ENCODE measurements around the gene SLC41A3.

The SLC41A3 gene

DNA sequence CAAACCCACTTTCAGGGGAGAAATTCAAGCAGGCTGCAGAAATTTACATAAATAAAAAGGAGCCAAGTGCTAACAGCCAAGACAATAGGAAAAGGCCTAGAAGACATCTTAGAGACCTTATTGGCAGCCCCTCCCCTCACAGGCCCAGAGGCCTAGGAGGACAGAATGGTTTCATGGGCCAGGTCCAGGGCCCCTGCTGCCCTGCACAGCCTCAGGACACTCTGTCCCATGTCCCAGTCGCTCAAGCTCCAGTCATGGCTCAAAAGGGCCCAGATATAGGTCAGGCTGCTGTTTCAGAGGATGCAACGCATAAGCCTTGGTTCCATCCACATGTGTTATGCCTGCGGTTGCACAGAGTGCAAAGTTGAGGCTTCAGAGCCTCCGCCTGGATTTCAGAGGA, 55.8 kb downstream of the SLC41A3 start:
- no peak overlapping the region for H2AFZ ChIP-seq (ENCODE audit: low read length)
- no peak overlapping the region for H3K4me2 ChIP-seq (ENCODE audit: low read length)
- no peaks in the 10 kb centered on the region for H3K79me2 ChIP-seq (ENCODE audit: insufficient read depth, low read length)
- H3K4me1 ChIP-seq (ENCODE audit: insufficient read depth, low read length, severe bottlenecking): peaks cover 8% of the 10 kb centered on the region
- no peaks in the 10 kb centered on the region for H4K20me1 ChIP-seq (ENCODE audit: insufficient read depth, low read length)
- no peaks in the 10 kb centered on the region for H3K27me3 ChIP-seq (ENCODE audit: insufficient read depth, low read length)
- no peak overlapping the region for H3K9ac ChIP-seq (ENCODE audit: low read length)
- H3K36me3 ChIP-seq (ENCODE audit: insufficient read depth, low read length): no peaks in the 10 kb centered on the region; the same call in 1 of the 2 replicates
- no peaks in the 10 kb centered on the region for H3F3A ChIP-seq (ENCODE audit: insufficient read depth, low read length)
- H3K27ac ChIP-seq (ENCODE audit: low read depth, low read length, poor library complexity, severe bottlenecking): no peak overlapping the region
- no peaks in the 10 kb centered on the region for H3K9me2 ChIP-seq (ENCODE audit: low read depth, low read length)
- H3K9me3 ChIP-seq (ENCODE audit: low read length): peaks cover 9% of the 10 kb centered on the region; the same call in 1 of the 2 replicates
- no peak for TF ChIP-seq EZH2 (IDR thresholded peaks at IDR 0.05; ENCODE audit: borderline replicate concordance, low read length)
- TF ChIP-seq, protein P1, sequence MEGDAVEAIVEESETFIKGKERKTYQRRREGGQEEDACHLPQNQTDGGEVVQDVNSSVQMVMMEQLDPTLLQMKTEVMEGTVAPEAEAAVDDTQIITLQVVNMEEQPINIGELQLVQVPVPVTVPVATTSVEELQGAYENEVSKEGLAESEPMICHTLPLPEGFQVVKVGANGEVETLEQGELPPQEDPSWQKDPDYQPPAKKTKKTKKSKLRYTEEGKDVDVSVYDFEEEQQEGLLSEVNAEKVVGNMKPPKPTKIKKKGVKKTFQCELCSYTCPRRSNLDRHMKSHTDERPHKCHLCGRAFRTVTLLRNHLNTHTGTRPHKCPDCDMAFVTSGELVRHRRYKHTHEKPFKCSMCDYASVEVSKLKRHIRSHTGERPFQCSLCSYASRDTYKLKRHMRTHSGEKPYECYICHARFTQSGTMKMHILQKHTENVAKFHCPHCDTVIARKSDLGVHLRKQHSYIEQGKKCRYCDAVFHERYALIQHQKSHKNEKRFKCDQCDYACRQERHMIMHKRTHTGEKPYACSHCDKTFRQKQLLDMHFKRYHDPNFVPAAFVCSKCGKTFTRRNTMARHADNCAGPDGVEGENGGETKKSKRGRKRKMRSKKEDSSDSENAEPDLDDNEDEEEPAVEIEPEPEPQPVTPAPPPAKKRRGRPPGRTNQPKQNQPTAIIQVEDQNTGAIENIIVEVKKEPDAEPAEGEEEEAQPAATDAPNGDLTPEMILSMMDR (IDR thresholded peaks at IDR 0.05; ENCODE audit: low read length): no peak
- no peak overlapping the region for H3K4me3 ChIP-seq (ENCODE audit: low read depth, low read length, poor library complexity, severe bottlenecking)

DNA sequence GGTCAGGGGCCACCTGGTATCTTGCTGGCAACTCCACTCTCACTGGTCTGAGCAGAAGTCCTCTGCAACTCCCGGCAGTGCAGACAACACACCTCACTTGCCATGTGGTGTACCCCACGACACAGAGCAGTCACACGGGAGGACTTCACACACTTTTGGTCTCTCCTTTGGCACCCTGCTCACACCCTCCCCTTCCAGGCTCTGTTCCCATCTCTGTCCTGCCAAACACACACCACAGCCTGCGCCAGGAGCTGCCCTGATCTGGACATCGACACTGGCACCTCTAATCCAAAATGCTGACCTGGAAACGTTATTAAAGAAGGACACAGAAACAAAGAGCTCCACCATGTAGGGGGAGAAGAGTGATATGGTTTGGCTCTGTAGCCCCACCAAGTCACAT, 57.2 kb downstream of the SLC41A3 start:
- H3K36me3 ChIP-seq (ENCODE audit: insufficient read depth, low read length): no peaks in the 10 kb centered on the region; the same call in 1 of the 2 replicates
- no peaks in the 10 kb centered on the region for H3F3A ChIP-seq (ENCODE audit: insufficient read depth, low read length)
- H3K79me2 ChIP-seq (ENCODE audit: insufficient read depth, low read length): no peaks in the 10 kb centered on the region
- peaks cover 8% of the 10 kb centered on the region for H3K4me1 ChIP-seq (ENCODE audit: insufficient read depth, low read length, severe bottlenecking)
- H3K9ac ChIP-seq (ENCODE audit: low read length): no peak overlapping the region
- H3K9me2 ChIP-seq (ENCODE audit: low read depth, low read length): no peaks in the 10 kb centered on the region
- no peak overlapping the region for H2AFZ ChIP-seq (ENCODE audit: low read length)
- TF ChIP-seq, protein P1 (IDR thresholded peaks at IDR 0.05; ENCODE audit: low read length): no peak
- no peak for TF ChIP-seq EZH2 (IDR thresholded peaks at IDR 0.05; ENCODE audit: borderline replicate concordance, low read length)
- peaks cover 9% of the 10 kb centered on the region; the same call in 1 of the 2 replicates for H3K9me3 ChIP-seq (ENCODE audit: low read length)
- no peaks in the 10 kb centered on the region for H4K20me1 ChIP-seq (ENCODE audit: insufficient read depth, low read length)
- no peak overlapping the region for H3K4me3 ChIP-seq (ENCODE audit: low read depth, low read length, poor library complexity, severe bottlenecking)
- H3K4me2 ChIP-seq (ENCODE audit: low read length): no peak overlapping the region
- H3K27me3 ChIP-seq (ENCODE audit: insufficient read depth, low read length): no peaks in the 10 kb centered on the region
- no peak overlapping the region for H3K27ac ChIP-seq (ENCODE audit: low read depth, low read length, poor library complexity, severe bottlenecking)

DNA sequence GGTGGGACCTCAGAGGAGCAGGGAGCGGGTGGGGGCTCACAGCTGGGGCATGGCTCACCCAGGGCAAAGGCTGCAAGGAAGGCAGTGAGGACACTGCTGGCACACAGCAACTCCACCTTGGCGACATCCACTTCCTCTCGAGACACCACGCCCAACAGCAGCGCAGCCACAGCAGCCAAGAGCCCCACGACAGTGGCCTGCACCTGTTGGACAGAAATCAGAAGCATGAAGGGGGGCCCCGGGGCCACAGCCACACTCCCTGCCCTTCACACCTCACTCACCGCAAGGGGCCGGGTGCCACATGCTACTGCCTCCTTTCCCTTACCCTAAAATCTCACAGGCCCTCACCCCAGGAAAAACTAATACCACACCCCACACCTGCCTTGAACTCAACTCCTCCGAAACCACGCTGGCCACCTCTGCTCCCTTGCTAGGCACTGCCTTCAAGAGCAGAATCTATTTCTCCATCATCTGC, 57.6 kb downstream of the SLC41A3 start:
- H3F3A ChIP-seq (ENCODE audit: insufficient read depth, low read length): no peaks in the 10 kb centered on the region
- H3K4me1 ChIP-seq (ENCODE audit: insufficient read depth, low read length, severe bottlenecking): peaks cover 8% of the 10 kb centered on the region
- TF ChIP-seq, protein P1 (IDR thresholded peaks at IDR 0.05; ENCODE audit: low read length): no peak
- TF ChIP-seq EZH2 (IDR thresholded peaks at IDR 0.05; ENCODE audit: borderline replicate concordance, low read length): no peak
- H3K27ac ChIP-seq (ENCODE audit: low read depth, low read length, poor library complexity, severe bottlenecking): no peak overlapping the region
- H3K79me2 ChIP-seq (ENCODE audit: insufficient read depth, low read length): no peaks in the 10 kb centered on the region
- no peak overlapping the region for H2AFZ ChIP-seq (ENCODE audit: low read length)
- H3K4me2 ChIP-seq (ENCODE audit: low read length): no peak overlapping the region
- H3K27me3 ChIP-seq (ENCODE audit: insufficient read depth, low read length): no peaks in the 10 kb centered on the region
- no peaks in the 10 kb centered on the region for H4K20me1 ChIP-seq (ENCODE audit: insufficient read depth, low read length)
- no peak overlapping the region for H3K9ac ChIP-seq (ENCODE audit: low read length)
- no peaks in the 10 kb centered on the region for H3K9me2 ChIP-seq (ENCODE audit: low read depth, low read length)
- no peak overlapping the region for H3K4me3 ChIP-seq (ENCODE audit: low read depth, low read length, poor library complexity, severe bottlenecking)
- peaks cover 9% of the 10 kb centered on the region; the same call in 1 of the 2 replicates for H3K9me3 ChIP-seq (ENCODE audit: low read length)
- no peaks in the 10 kb centered on the region; the same call in 1 of the 2 replicates for H3K36me3 ChIP-seq (ENCODE audit: insufficient read depth, low read length)
